ENCODE data around the gene UPF3A. TPM values are rescaled to one million over a fixed set of nuclear protein-coding genes. Genes with fewer than 3 reads are reported as not detected.
"Not testable (repeated sequence)": the region's sequence is repeated elsewhere in the genome, so short reads cannot be mapped to it uniquely, and the experiment has no call there.

The UPF3A gene
- total RNA-seq, 1 experiment from 2014 or later = 88.3 TPM

DNA sequence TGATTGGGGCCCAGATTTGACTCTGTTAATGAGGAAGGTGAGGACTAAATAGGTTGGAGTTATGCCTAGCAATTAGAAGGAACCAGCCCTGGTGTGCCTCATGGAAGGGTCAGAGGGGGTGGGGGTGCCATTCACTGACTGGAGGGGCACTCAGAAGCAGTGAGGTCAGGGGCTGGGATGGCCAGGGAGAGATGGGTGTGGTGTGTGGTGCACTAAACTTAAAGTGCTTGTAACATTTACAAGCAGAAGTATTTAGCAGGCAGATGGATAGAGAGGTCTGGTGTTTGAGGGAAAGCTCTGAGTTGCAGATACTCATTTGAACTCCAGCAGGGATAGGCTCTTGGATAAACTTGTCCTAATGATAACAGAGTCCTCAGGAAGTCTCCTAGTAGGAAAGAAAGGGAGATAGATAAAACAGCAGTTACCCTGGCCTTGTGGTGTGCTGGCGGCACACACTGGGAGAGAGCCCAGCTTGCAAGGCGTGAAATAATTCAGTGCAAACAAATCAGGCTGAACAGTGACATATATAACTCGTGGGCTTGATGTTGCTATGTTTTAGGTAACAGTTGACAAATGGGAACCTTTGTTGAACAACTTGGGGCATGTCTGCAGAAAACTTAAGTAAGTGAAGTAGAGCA, 20.0 kb upstream of the UPF3A start:
- ChIA-PET POLR2A (no interaction called here), CTCF (no interaction called here)
- no peak for DNase-seq
- no peaks in the 10 kb centered on the region for H3K27me3 Mint-ChIP-seq (ENCODE audit: insufficient read depth, unreplicated experiment)
- H3K36me3 ChIP-seq (ENCODE audit: control insufficient read depth, insufficient read depth, low read length) = peaks cover 6% of the 10 kb centered on the region
- H3K4me1 ChIP-seq = peaks cover 5% of the 10 kb centered on the region; the same call in 1 of the 2 replicates
- no peaks in the 10 kb centered on the region for H3K27me3 ChIP-seq (replicated peaks; ENCODE audit: control insufficient read depth, insufficient read depth, low read length)
- intact Hi-C loops (cut with micrococcal nuclease; ENCODE audit: unreplicated experiment) = no loop called here
- H3K9me3 Mint-ChIP-seq (ENCODE audit: unreplicated experiment) = no peaks in the 10 kb centered on the region
- TF ChIP-seq, protein P1, sequence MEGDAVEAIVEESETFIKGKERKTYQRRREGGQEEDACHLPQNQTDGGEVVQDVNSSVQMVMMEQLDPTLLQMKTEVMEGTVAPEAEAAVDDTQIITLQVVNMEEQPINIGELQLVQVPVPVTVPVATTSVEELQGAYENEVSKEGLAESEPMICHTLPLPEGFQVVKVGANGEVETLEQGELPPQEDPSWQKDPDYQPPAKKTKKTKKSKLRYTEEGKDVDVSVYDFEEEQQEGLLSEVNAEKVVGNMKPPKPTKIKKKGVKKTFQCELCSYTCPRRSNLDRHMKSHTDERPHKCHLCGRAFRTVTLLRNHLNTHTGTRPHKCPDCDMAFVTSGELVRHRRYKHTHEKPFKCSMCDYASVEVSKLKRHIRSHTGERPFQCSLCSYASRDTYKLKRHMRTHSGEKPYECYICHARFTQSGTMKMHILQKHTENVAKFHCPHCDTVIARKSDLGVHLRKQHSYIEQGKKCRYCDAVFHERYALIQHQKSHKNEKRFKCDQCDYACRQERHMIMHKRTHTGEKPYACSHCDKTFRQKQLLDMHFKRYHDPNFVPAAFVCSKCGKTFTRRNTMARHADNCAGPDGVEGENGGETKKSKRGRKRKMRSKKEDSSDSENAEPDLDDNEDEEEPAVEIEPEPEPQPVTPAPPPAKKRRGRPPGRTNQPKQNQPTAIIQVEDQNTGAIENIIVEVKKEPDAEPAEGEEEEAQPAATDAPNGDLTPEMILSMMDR (IDR thresholded peaks at IDR 0.05; ENCODE audit: insufficient read depth in 1 of 2, low read depth in 1 of 2, low read length in 1 of 2, severe bottlenecking in 1 of 2, unreplicated experiment in 1 of 2) = no peak
- H3K9me3 ChIP-seq = no peaks in the 10 kb centered on the region
- H3K27ac Mint-ChIP-seq (ENCODE audit: unreplicated experiment) = no peak overlapping the region
- no peak overlapping the region for H3K4me3 Mint-ChIP-seq (ENCODE audit: unreplicated experiment)
- peaks cover 83% of the 10 kb centered on the region for H3K36me3 Mint-ChIP-seq (ENCODE audit: insufficient read depth, unreplicated experiment)
- H3K4me1 Mint-ChIP-seq (ENCODE audit: low read depth, unreplicated experiment) = peaks cover 4% of the 10 kb centered on the region
- no peak overlapping the region for H3K4me3 ChIP-seq (ENCODE audit: low read depth, low read length)
- no TSS peak for BruUV-seq (replicated peaks)

DNA sequence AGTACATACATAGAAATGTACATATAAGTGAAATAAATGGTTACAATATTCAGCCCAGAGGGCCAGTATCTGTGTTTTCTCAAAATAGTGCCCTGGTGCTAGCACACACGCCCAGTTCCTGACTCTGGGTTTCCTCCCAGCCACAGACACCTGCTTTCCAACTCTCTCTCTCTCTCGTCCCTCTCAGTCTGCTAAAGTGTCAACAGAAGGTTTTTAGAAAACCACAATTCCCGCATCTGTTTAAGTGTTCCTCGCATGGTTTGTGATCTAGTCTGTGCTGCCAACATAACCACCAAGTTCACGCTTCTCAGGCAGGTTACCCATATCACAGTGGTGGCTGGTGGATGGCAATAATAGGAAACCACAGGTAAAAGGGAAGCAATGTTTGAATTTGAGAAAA, 17.8 kb upstream of the UPF3A start:
- no peaks in the 10 kb centered on the region for H3K9me3 ChIP-seq
- TF ChIP-seq, protein P1 (IDR thresholded peaks at IDR 0.05; ENCODE audit: insufficient read depth in 1 of 2, low read depth in 1 of 2, low read length in 1 of 2, severe bottlenecking in 1 of 2, unreplicated experiment in 1 of 2) = no peak
- H3K4me3 ChIP-seq (ENCODE audit: low read depth, low read length) = no peak overlapping the region
- Mint-ChIP-seq H3K27ac (ENCODE audit: unreplicated experiment) (no peak overlapping the region), H3K36me3 (ENCODE audit: insufficient read depth, unreplicated experiment) (peaks cover 79% of the 10 kb centered on the region), H3K4me1 (ENCODE audit: low read depth, unreplicated experiment) (no peaks in the 10 kb centered on the region), H3K4me3 (ENCODE audit: unreplicated experiment) (no peak overlapping the region), H3K27me3 (ENCODE audit: insufficient read depth, unreplicated experiment) (no peaks in the 10 kb centered on the region), H3K9me3 (ENCODE audit: unreplicated experiment) (no peaks in the 10 kb centered on the region)
- peaks cover 6% of the 10 kb centered on the region for H3K36me3 ChIP-seq (ENCODE audit: control insufficient read depth, insufficient read depth, low read length)
- intact Hi-C loops (cut with micrococcal nuclease; ENCODE audit: unreplicated experiment) = no loop called here
- POLR2A ChIA-PET = no interaction called here
- H3K4me1 ChIP-seq = no peaks in the 10 kb centered on the region
- CTCF ChIA-PET = no interaction called here
- no peak for DNase-seq
- no peaks in the 10 kb centered on the region for H3K27me3 ChIP-seq (replicated peaks; ENCODE audit: control insufficient read depth, insufficient read depth, low read length)
- no TSS peak for BruUV-seq (replicated peaks)

DNA sequence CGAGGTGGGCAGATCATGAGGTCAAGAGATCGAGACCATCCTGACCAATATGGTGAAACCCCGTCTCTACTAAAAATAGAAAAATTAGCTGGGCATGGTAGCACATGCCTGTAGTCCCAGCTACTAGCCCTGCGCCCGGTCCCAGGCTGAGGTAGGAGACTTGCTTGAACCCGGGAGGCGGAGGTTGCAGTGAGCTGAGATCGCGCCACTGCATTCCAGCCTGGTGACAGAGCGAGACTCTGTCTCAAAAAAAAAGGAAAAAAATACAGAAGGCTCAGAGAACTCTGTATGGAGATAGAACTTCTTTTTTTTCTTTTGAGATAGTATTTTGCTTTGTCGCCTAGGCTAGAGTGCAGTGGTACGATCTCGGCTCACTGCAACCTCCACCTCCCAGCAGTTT, 17.1 kb upstream of the UPF3A start:
- POLR2A ChIA-PET; BruUV-seq (replicated peaks); H3K27ac Mint-ChIP-seq (ENCODE audit: unreplicated experiment); H3K4me1 Mint-ChIP-seq (ENCODE audit: low read depth, unreplicated experiment); H3K36me3 ChIP-seq (ENCODE audit: control insufficient read depth, insufficient read depth, low read length); H3K9me3 ChIP-seq; intact Hi-C loops (cut with micrococcal nuclease; ENCODE audit: unreplicated experiment); H3K4me3 ChIP-seq (ENCODE audit: low read depth, low read length); H3K4me1 ChIP-seq; H3K27me3 ChIP-seq (replicated peaks; ENCODE audit: control insufficient read depth, insufficient read depth, low read length); DNase-seq; CTCF ChIA-PET; H3K4me3 Mint-ChIP-seq (ENCODE audit: unreplicated experiment); H3K27me3 Mint-ChIP-seq (ENCODE audit: insufficient read depth, unreplicated experiment); H3K9me3 Mint-ChIP-seq (ENCODE audit: unreplicated experiment): not testable (repeated sequence)
- peaks cover 82% of the 10 kb centered on the region for H3K36me3 Mint-ChIP-seq (ENCODE audit: insufficient read depth, unreplicated experiment)
